Thyroid gland (tissue), 4 donors: ENCODE data around the gene HSD17B1. TPM values are rescaled to one million over a fixed set of nuclear protein-coding genes. Genes with fewer than 3 reads are reported as not detected.
A peak's percentile ranks its signal among the peaks of the same experiment; 100 is the strongest.

ENCODE experiments used
- DNase-seq, 2 donors: peaks; one replicate each; pipeline ENCODE4 v3.0.0-alpha.2; 2019
- H3K27ac ChIP-seq, 3 donors: fragments of 200-600 bp; sonication (generic); 1 replicate in 2 of 3; 2 replicates in 1 of 3; pipeline ENCODE4 v1.5.1; 2016 to 2019; ENCODE audit warnings: mild to moderate bottlenecking in 1 of 3, moderate library complexity in 1 of 3
- H3K27me3 ChIP-seq: fragments of 200-600 bp; sonication (generic); one replicate; pipeline ENCODE4 v1.5.1; 2019
- H3K36me3 ChIP-seq, 2 donors: fragments of 200-600 bp; sonication (generic); one replicate each; pipeline ENCODE4 v1.5.1; 2016 to 2019
- H3K4me1 ChIP-seq, 2 donors: fragments of 200-600 bp; sonication (generic); one replicate each; pipeline ENCODE4 v1.5.1; 2017 to 2019
- H3K4me3 ChIP-seq, 3 donors: fragments of 200-600 bp; sonication (generic); replicated peaks in 1 of 3; 1 replicate in 2 of 3; 2 replicates in 1 of 3; pipeline ENCODE4 v1.5.1; 2016; ENCODE audit warnings: mild to moderate bottlenecking in 1 of 3
- H3K9me3 ChIP-seq: fragments of 200-600 bp; sonication (generic); one replicate; pipeline ENCODE4 v1.5.1; 2017
- CTCF ChIP-seq, 6 experiments: fragments of 200-600 bp in 3 of 6; fragments of 450-650 bp in 3 of 6; sonication (generic) in 3 of 6; IDR thresholded peaks; one replicate each; pipeline ENCODE4 v1.5.1; 2016 to 2019; ENCODE audit warnings: antibody characterized with exemption in 6 of 6, mild to moderate bottlenecking in 2 of 6, inconsistent platforms in 1 of 6, moderate library complexity in 1 of 6
- POLR2A ChIP-seq, 2 donors: fragments of 450-650 bp; IDR thresholded peaks; one replicate each; pipeline ENCODE4 v1.6.1; 2017; ENCODE audit warnings: antibody characterized with exemption in 2 of 2, mild to moderate bottlenecking in 2 of 2, moderate library complexity in 1 of 2
- WGBS, 2 donors: methylation state at CpG; one replicate each; pipeline ENCODE4 v1.1.5; 2017; 5-methylcytosine and 5-hydroxymethylcytosine counted together
- intact Hi-C: fragments of 100-400 bp; cut with DNase I; formaldehyde crosslinking; loops from one replicate; pipeline ENCODE4 v1.15.1; 2023
- total RNA-seq, 4 donors: library from RNA; depleted of rRNA; stranded (reverse); fragments of >200 nt; gene quantifications; one replicate each; pipeline ENCODE4 v1.2.3, GENCODE V29; 2016

HSD17B1 gene
- total RNA-seq, 4 donors from 2014 or later, result 0.21 to 4.1 (median 1.3) TPM

- Histone ChIP-seq H3K4me3 (peak within 1 kb of the TSS; percentile 22 to 42 (median 37)), H3K4me1 (peaks cover 8 to 26% of the 10 kb centered on the region in 2 donors), H3K9me3 (no peaks in the 10 kb centered on the region), H3K36me3 (peaks cover 9 to 11% of the 10 kb centered on the region in 2 donors), H3K27ac (peak within 1 kb of the TSS; percentile 81 to 92 (median 89)), H3K27me3 (no peaks in the 10 kb centered on the region)
- DNase-seq, result peak; percentile 98
- intact Hi-C loops, result no loop called here
- peak in 1 of 6 experiments; percentile 4 for TF ChIP-seq CTCF (IDR thresholded peaks at IDR 0.05)
- peak; percentile 63 to 90 for TF ChIP-seq POLR2A (IDR thresholded peaks at IDR 0.05)
- 2% methylated on average over 9 of the region's 40 CpGs; no CpG with 5 or more reads in 1 of the 2 donors for WGBS, 2 donors
Measured at GRCh38 chr17:42536048-42536371, 16.7 kb upstream of the HSD17B1 start, which contains the start of gene NAGLU. Gene NAGLU, plus strand, starts transcription at chr17:42536241. Its CDS starts 32 bp downstream, at chr17:42536273.

DNA sequence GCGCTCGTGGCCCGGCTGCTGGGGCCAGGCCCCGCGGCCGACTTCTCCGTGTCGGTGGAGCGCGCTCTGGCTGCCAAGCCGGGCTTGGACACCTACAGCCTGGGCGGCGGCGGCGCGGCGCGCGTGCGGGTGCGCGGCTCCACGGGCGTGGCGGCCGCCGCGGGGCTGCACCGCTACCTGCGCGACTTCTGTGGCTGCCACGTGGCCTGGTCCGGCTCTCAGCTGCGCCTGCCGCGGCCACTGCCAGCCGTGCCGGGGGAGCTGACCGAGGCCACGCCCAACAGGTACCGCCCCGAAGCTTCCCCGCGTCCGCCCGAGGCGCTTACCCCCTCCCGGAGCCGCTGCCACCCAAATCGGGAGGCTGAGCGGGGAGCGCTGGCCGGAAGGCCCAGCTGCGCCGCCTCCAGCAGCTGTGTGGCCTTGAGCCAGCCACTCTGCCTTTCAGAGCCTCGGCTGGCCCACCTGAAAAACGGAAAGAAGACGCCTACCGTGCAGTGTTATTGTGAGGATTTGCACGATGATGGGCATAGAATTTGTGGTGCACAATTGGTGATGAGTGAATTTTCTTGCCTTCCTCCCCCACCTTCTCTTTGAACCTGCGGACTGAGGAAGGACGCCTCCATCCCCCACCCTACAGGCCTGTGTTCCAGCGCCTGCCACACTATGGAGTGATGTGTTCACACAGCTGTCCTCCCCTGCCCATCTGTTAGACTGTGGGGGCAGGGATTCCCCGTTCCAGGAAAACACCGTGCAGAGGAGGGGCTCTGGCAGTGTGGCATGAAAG lies 16.2 kb upstream of the HSD17B1 start:
- WGBS, 2 donors, result 4 to 5% methylated on average over 17 to 18 of the region's 65 CpGs
- H3K9me3 ChIP-seq, result no peaks in the 10 kb centered on the region
- H3K4me3 ChIP-seq, result peak overlapping the region; percentile 22 to 42 (median 37)
- DNase-seq, result peak; percentile 87 to 88
- TF ChIP-seq CTCF (IDR thresholded peaks at IDR 0.05) (peak in 2 of 6 experiments; percentile 7 to 9), POLR2A (IDR thresholded peaks at IDR 0.05) (peak in 1 of 2 donors; percentile 38)
- H3K36me3 ChIP-seq, result peaks cover 11 to 12% of the 10 kb centered on the region in 2 donors
- intact Hi-C loops, result no loop called here
- H3K27me3 ChIP-seq, result no peaks in the 10 kb centered on the region
- H3K4me1 ChIP-seq, result peaks cover 8 to 23% of the 10 kb centered on the region in 2 donors
- peak overlapping the region; percentile 59 to 92 (median 89) for H3K27ac ChIP-seq

GRCh38 chr17:42537156-42537805 lies 15.4 kb upstream of the HSD17B1 start:
- Histone ChIP-seq H3K4me3 (peak overlapping the region in 2 of 3 donors; percentile 22 to 37), H3K27me3 (no peaks in the 10 kb centered on the region), H3K4me1 (peaks cover 8 to 22% of the 10 kb centered on the region in 2 donors), H3K36me3 (peaks cover 11 to 12% of the 10 kb centered on the region in 2 donors), H3K27ac (peak overlapping the region in 2 of 3 donors; percentile 89 to 92), H3K9me3 (no peaks in the 10 kb centered on the region)
- DNase-seq, result no peak
- WGBS, 2 donors, result 88 to 90% methylated on average over 23 to 28 of the region's 31 CpGs
- intact Hi-C loops, result no loop called here
- TF ChIP-seq CTCF (IDR thresholded peaks at IDR 0.05) (no peak), POLR2A (IDR thresholded peaks at IDR 0.05) (no peak)

- TF ChIP-seq POLR2A (IDR thresholded peaks at IDR 0.05), result no peak
- TF ChIP-seq CTCF (IDR thresholded peaks at IDR 0.05), result no peak
- intact Hi-C loops, result no loop called here
- Histone ChIP-seq H3K27ac (no peak overlapping the region), H3K36me3 (peaks cover 16 to 19% of the 10 kb centered on the region in 2 donors), H3K9me3 (no peaks in the 10 kb centered on the region), H3K4me3 (no peak overlapping the region), H3K27me3 (no peaks in the 10 kb centered on the region), H3K4me1 (peaks cover 8 to 19% of the 10 kb centered on the region in 2 donors)
- no peak for DNase-seq
- 96 to 98% methylated on average over 5 of the region's 5 CpGs for WGBS, 2 donors
Measured at GRCh38 chr17:42537826-42538451, 14.8 kb upstream of the HSD17B1 start.
